HK-2 (cell line): ENCODE data around the gene CRYGN.

Experiments
- DNase-seq: peaks from one replicate; pipeline ENCODE4 v3.0.0-alpha.2; 2018; ENCODE audit not compliant: unreplicated experiment

The CRYGN gene

GRCh38 chr7:151426904-151427704 is 12.8 kb downstream of the CRYGN start:
- no peak for DNase-seq

DNA sequence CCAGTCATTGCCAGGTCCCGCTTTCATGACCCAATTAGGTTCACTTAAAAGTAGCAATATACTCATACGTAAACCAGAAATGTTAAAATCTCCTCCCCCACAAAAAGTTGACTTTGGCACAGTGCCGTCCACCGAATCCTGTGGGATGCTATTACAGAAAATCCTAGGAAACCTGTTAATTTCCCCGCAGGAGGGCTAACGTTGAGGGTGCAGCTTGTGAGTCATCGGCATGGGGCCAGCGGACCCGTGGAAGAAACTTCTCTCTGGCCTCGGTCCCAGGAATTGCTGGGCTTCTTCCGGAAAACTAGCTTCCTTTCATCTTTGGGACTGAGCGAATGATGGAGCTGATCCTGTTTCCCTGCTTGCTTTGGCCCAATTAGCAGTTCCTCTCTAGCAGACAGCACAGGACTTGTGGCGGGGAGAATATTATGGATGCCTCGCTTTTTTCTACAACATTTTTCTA is 13.5 kb downstream of the CRYGN start:
- peak; percentile 71 for DNase-seq

DNA sequence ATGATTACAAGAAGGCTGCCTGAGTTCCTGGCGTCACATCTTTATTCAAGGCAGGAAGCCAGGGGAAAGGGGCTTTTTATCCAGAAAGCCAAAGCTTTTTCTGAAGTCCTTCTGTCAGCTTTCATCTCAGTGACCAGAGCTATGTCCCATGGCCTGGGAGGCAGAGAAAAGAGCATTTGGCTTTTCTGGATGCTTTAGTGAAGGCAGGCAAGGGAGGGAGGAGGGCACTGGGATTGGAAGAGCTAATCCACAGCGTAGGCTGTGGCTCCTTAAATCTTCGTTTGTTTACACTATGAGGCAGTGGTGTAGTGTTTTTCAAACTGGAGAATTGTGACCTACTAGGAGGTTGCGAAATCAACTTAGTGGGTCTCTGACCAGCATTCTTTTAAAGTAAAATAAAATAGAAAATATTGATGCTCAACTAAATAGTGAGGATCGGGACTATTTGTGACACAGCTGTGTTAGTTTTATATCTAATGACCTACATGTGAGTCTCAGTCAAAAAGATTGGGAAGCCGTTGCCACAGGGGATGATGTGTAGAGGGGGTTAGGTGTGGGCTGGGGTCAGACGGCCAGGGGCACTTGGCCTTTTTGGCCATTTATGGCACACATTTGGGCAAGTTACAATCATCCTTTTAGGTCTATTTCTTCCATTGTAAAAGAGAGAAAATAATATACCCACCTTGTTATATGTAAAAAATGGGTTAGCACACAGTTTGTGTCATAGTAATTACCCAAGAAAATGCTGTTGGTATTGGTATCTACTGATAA is 14.1 kb downstream of the CRYGN start:
- DNase-seq: no peak

- no peak for DNase-seq
These were observed 15.1 kb downstream of the CRYGN start for GRCh38 chr7:151424799-151425198.

DNA sequence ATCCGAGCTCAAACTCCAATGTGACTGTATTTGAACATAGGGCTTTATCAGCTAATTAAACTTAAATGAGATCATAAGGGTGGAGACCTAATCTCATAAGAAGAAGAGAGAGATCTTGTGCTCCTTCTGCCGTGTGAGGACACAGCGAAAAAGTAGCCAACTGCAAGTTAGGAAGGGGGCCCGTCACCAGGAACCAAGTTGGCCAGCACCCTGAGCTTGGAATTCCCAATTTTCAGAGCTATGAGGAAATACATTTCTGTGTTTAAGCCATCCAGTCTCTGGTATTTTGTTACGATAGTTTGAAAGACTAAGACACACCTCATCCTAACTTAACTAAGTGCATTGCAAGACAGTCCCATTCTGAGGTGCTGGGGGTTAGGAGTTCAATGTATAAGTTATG is 16.0 kb downstream of the CRYGN start:
- no peak for DNase-seq

- DNase-seq: no peak
These were observed 16.7 kb downstream of the CRYGN start for GRCh38 chr7:151423226-151423625.

GRCh38 chr7:151422212-151422611 is 17.7 kb downstream of the CRYGN start:
- DNase-seq: no peak

GRCh38 chr7:151420144-151420543 is 19.8 kb downstream of the CRYGN start:
- no peak for DNase-seq

GRCh38 chr7:151416941-151417315 is 23.0 kb downstream of the CRYGN start:
- DNase-seq: no peak

DNA sequence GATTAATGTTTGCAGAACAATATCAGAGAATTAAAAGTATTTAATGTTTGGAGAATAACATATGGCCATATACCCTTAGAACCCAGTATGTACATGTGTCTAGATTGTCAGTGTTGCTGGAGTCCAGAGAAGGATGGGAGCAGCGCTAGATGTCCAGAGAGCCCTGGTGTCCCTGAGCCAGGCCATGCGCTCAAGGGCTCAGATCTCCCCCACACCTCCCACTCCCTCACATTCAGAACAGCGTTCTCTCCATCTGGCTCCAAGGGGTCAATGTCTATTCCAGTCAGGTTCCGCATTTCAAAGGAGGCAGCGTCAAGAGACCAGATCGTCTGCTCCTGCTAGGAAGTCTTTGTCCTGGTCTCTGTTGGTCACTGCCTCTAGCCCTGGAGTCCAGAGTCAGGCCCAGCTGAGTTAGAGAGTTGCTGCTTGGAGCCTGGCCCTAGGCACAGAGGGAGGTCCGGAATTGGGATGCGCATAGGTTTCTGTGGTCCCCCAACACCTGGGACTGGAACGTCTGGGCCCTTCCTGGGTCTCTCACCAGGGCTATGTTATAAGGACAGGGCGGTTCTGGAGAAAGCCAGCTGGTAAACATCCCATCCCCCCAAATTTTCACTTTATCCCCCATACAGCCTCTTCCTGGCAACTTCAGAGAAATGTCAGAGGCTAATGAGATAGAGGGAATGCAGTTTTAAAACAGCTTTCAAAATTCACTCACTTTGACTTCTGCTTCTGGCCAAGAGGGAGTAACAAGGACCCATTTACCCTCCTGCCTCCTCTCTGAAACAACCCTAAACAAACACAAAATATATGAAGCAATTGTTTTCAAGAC is 23.6 kb downstream of the CRYGN start:
- no peak for DNase-seq

- DNase-seq: no peak
These were observed 24.4 kb downstream of the CRYGN start for GRCh38 chr7:151415375-151416105.

- DNase-seq: no peak
These were observed 26.7 kb downstream of the CRYGN start for GRCh38 chr7:151413241-151413640.

DNA sequence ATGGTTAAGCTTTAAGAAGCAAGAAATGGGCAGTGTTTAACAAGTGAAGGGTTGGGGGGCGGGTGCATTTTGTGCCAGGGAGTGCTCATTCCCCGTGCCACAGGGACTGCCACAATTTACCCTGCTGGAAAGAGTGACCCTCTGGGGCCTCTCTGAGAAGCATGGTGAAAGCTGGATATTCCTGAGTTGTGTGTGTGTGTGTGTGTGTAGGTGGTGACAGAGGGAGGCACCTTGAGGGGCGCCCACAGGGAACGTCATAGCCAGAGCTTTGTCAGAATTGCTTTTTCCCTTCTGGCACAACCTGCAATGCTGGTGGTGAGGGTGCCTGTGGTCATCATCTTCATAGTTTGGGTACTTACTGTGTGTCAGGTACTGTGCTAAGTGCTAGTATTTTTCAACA is 27.6 kb downstream of the CRYGN start:
- no peak for DNase-seq

DNA sequence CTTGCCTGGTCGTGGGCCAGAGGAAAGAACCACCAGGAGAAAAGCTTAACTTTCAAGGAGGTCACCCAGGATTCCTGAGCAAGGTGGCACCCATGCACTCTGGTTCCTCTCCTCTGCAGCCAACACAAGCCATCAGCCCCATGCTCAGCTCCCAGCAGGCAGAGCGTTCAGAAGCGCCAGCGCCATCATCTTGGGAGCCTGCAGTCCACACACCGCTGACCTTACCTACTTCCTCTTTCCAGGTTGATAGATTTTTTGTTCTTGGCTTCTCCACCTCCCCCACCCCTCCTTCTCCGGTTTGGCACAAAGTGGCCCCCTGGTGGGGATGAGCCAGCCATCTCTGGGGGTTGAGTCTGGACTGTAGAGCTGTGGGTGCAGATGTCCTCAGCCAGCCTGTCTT is 28.4 kb downstream of the CRYGN start:
- no peak for DNase-seq

DNA sequence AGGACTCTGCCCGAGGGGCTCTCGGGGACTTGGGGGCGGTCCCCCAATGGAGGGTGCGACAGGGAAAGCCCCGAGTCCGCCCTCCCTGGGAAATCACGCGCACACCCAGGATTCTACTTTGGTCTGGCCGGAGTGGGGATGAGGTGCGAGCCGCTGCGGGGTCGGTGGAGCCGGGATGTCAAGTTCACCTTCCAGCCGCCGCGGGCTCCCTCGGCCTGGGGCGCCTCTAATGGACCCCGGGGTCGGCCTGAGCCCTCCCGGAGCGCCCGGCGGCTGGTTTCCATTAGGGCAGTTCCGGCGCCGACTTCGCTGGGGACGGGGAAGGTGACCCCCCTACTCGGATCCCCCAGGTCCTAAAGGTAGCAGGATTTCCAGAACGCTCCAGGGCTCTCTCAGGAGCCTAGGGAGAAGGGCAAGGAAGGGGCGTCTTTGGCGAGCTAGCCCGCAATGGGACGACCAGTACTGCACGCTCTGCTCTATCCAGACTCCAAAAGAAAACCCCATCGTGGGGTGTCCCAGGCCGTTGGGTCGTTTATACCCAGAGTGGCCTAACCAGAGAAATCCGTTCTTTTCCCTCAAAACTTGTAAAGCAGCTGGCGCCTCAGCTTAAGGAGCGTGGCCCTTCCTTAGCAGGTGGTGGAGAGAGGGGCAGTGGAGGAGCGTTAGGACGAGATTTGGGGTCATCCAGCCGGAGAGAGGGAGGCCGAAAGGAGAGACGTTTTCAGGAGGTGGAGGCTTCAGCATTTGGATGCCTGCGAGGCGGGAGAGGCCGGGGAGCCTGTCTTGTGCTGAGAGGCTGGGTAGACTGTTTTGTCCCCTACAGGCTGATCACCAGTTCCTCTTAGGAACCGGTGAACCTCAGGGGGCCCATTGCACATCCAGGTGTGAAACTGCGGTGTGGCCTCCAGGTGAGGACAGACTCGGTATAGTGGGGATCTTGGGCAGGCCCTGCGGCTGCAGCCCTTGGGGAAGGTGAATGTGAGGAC is 29.2 kb downstream of the CRYGN start:
- no peak for DNase-seq

GRCh38 chr7:151409667-151410404 is 30.1 kb downstream of the CRYGN start, which contains the start of gene WDR86:
Gene WDR86 (minus strand): TSS chr7:151410038. CDS start chr7:151409589, 449 bp downstream.
- no peak for DNase-seq

DNA sequence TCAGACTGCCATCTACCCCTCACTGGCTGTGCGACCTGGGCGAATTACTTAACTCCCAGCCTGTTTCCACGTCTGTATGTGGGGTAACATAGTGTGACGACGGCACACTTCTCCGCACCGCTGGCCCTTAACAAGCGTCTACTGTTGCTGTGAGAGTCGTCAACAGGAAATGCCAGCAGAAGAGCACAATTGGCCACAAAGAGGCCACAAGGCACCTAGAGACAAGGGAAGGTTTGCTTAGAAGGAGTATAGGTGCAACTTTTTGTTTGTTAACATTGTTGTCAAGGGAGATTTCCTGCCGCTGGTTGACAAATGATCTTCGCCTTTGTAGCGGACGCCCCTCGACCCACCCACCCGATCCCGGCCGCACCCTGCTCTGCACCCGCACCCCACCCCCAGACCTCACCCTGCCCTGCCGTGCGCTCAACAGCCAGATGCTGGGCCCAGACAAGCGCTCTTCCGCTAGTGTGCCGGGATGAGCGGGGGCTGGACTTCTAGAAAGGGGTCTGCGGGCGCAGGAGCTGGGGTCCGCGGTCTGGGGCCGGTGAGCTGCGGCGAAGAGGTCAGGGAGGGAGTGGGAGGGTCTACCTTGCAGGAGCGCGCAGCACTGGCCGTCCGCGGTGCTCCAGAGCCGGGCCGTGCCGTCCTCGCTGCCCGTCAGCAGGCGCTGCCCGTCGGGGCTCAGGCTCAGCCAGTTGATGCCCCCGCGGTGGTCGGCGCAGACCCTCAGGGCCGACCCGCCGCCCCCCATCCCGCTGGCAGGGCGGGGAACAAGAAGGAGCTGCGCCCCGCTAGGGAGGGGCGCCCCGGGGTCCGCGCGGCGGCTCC is 30.9 kb downstream of the CRYGN start:
- DNase-seq: no peak

DNA sequence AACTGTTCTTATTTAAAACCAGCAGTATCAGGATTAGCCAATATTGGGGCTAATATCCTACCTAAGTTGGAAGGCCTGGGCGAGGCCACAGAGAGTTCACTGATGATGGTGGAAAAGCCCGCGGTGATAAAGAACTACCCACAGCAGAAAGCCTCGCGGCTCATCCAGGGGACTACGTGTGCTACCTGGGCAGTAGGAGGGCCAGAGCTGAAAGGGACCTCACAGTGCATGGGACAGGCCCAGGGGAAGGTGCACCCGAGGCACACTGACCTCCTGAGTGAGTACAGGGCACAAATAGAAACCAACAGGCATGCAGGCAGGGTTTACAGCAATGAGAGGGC is 31.5 kb downstream of the CRYGN start:
- no peak for DNase-seq
